HCT116 (cell line): ENCODE data around the gene PACS2. TPM values are rescaled to one million over a fixed set of nuclear protein-coding genes. Genes with fewer than 3 reads are reported as not detected.

ENCODE experiments used
- ATAC-seq: fragments of 200-7000 bp; cut with Tn5 transposase; 2 replicates; pipeline ENCODE4 v1.9.1; 2020; ENCODE audit warnings: mild to moderate bottlenecking, moderate library complexity
- BruUV-seq: library from RNA; stranded (reverse); fragments of 400-500 nt; replicated peaks from 2 replicates; lab custom pipeline; 2021; lab: Mats Ljungman, UMichigan
- CTCF ChIA-PET: fragments of 300-600 bp; sonication (Branson Sonifier 250); formaldehyde crosslinking; loops from one replicate; lab custom pipeline; 2021; ENCODE audit warnings: antibody characterized with exemption; lab: Charles Lee
- POLR2A ChIA-PET: fragments of 300-600, 350-600 bp; sonication (Branson Sonifier 250); formaldehyde crosslinking; loops from one replicate; lab custom pipeline; 2021; ENCODE audit warnings: antibody characterized with exemption; lab: Charles Lee
- RAD21 ChIA-PET, 2 experiments: fragments of 300-600 bp; sonication (Branson Sonifier 250); formaldehyde crosslinking; loops; one replicate each; lab custom pipeline; 2023; ENCODE audit warnings: low total read pairs in 2 of 2; ENCODE audit not compliant: uncharacterized antibody in 2 of 2, unreplicated experiment in 2 of 2, low non-redundant PET in 1 of 2; lab: Charles Lee
- DNase-seq: peaks from one replicate; pipeline ENCODE4 v3.0.0-alpha.2; 2010; ENCODE audit warnings: low read depth, low spot score
- H2AFZ ChIP-seq: fragments of 200-600 bp; shearing (Covaris generic), sonication (generic); 2 replicates; pipeline ENCODE4 v1.6.1; 2017; ENCODE audit warnings: low read depth, mixed run types, mixed read lengths, antibody characterized with exemption, low read length; ENCODE audit not compliant: poor library complexity, severe bottlenecking
- H3K27ac ChIP-seq: 2 replicates; pipeline ENCODE4 v1.5.1; 2012; ENCODE audit warnings: low read depth, low read length
- H3K27me3 ChIP-seq: fragments of 200-600 bp; sonication (generic); 2 replicates; pipeline ENCODE4 v1.6.1; 2016; ENCODE audit warnings: mixed run types, low read length, mixed read lengths; ENCODE audit not compliant: insufficient read depth
- H3K36me3 ChIP-seq, 2 experiments: fragments of 200-500 bp in 1 of 2; fragments of 200-600 bp in 1 of 2; sonication (Bioruptor generic) in 1 of 2; sonication (generic) in 1 of 2; 2 replicates each; pipeline versions ENCODE4 v1.5.1 to v1.6.1; 2014 to 2016; ENCODE audit warnings: low read length in 2 of 2, inconsistent platforms in 1 of 2, mixed read lengths in 1 of 2, mixed run types in 1 of 2; ENCODE audit not compliant: insufficient read depth in 2 of 2, control insufficient read depth in 1 of 2
- H3K4me1 ChIP-seq, 2 experiments: fragments of 200-600 bp in 1 of 2; sonication (generic) in 1 of 2; 2 replicates each; pipeline versions ENCODE4 v1.5.1 to v1.6.1; 2012 to 2017; ENCODE audit warnings: low read length in 2 of 2, inconsistent platforms in 1 of 2, mild to moderate bottlenecking in 1 of 2, mixed read lengths in 1 of 2, mixed run types in 1 of 2, moderate library complexity in 1 of 2; ENCODE audit not compliant: insufficient read depth in 2 of 2, control insufficient read depth in 1 of 2
- H3K4me2 ChIP-seq: fragments of 200-600 bp; sonication (generic); 2 replicates; pipeline ENCODE4 v1.6.1; 2017; ENCODE audit warnings: mixed run types, low read length, mixed read lengths
- H3K4me3 ChIP-seq, 2 experiments: fragments of 200-600 bp in 1 of 2; sonication (generic) in 1 of 2; replicated peaks in 1 of 2; 2 replicates each; pipeline ENCODE4 v1.5.1; 2011 to 2016; ENCODE audit warnings: low read length in 2 of 2, control low read depth in 1 of 2, low read depth in 1 of 2, mild to moderate bottlenecking in 1 of 2, mixed read lengths in 1 of 2, mixed run types in 1 of 2
- H3K79me2 ChIP-seq: fragments of 200-600 bp; sonication (generic); 2 replicates; pipeline ENCODE4 v1.6.1; 2017; ENCODE audit warnings: mild to moderate bottlenecking, mixed run types, low read length, moderate library complexity, mixed read lengths; ENCODE audit not compliant: insufficient read depth
- H3K9ac ChIP-seq: fragments of 200-600 bp; sonication (generic); 2 replicates; pipeline ENCODE4 v1.6.1; 2016; ENCODE audit warnings: low read length, mixed read lengths
- H3K9me2 ChIP-seq: fragments of 200-600 bp; sonication (generic), shearing (Covaris generic); 2 replicates; pipeline ENCODE4 v1.6.1; 2017; ENCODE audit warnings: mixed run types, mild to moderate bottlenecking, moderate library complexity; ENCODE audit not compliant: insufficient read depth
- H3K9me3 ChIP-seq, 2 experiments: fragments of 200-500 bp in 1 of 2; fragments of 200-600 bp in 1 of 2; sonication (Bioruptor generic) in 1 of 2; sonication (generic) in 1 of 2; 2 replicates each; pipeline ENCODE4 v1.6.1; 2014 to 2017; ENCODE audit warnings: low read length in 2 of 2, mixed read lengths in 2 of 2, inconsistent platforms in 1 of 2, low read depth in 1 of 2, mild to moderate bottlenecking in 1 of 2, mixed run types in 1 of 2, moderate library complexity in 1 of 2; ENCODE audit not compliant: control insufficient read depth in 1 of 2, insufficient read depth in 1 of 2
- H4K20me1 ChIP-seq: fragments of 200-600 bp; sonication (generic), shearing (Covaris generic); 2 replicates; pipeline ENCODE4 v1.6.1; 2017; ENCODE audit warnings: mixed run types, mild to moderate bottlenecking, moderate library complexity; ENCODE audit not compliant: insufficient read depth
- CBX3 ChIP-seq: IDR thresholded peaks from 2 replicates; pipeline ENCODE4 v1.6.1; 2012; ENCODE audit warnings: low read depth
- CEBPB ChIP-seq: IDR thresholded peaks from 2 replicates; pipeline ENCODE4 v1.6.1; 2012; ENCODE audit warnings: low read depth
- CTCF ChIP-seq, 3 experiments: fragments of 200-600 bp in 1 of 3; sonication (generic) in 1 of 3; IDR thresholded peaks in 2 of 3; conservative IDR thresholded peaks in 1 of 3; 2 replicates each; pipeline ENCODE4 v1.5.1; 2012 to 2017; ENCODE audit warnings: low read depth in 2 of 3, low read length in 2 of 3, antibody characterized with exemption in 1 of 3, borderline replicate concordance in 1 of 3, control low read depth in 1 of 3, mild to moderate bottlenecking in 1 of 3, mixed read lengths in 1 of 3, mixed run types in 1 of 3, moderate library complexity in 1 of 3; ENCODE audit not compliant: insufficient read depth in 1 of 3
- ELF1 ChIP-seq: IDR thresholded peaks from 2 replicates; pipeline ENCODE4 v1.6.1; 2012; ENCODE audit warnings: low read depth, borderline replicate concordance
- EZH2 ChIP-seq: fragments of 200-600 bp; sonication (generic); IDR thresholded peaks from 2 replicates; pipeline ENCODE4 v1.6.1; 2017; ENCODE audit warnings: antibody characterized with exemption, mixed run types
- EZH2phosphoT487 ChIP-seq: fragments of 200-600 bp; IDR thresholded peaks from 2 replicates; pipeline ENCODE4 v1.6.1; 2018; ENCODE audit warnings: antibody characterized with exemption, borderline replicate concordance
- FOSL1 ChIP-seq: IDR thresholded peaks from 2 replicates; pipeline ENCODE4 v1.6.1; 2012; ENCODE audit warnings: low read depth
- JUND ChIP-seq: IDR thresholded peaks from 2 replicates; pipeline ENCODE4 v1.6.1; 2012
- MAX ChIP-seq: IDR thresholded peaks from 2 replicates; pipeline ENCODE4 v1.6.1; 2012
- POLR2A ChIP-seq: IDR thresholded peaks from 2 replicates; pipeline ENCODE4 v1.7.0; 2011; ENCODE audit warnings: borderline replicate concordance; ENCODE audit not compliant: insufficient read depth, insufficient read length; ENCODE audit errors: extremely low read depth
- POLR2AphosphoS5 ChIP-seq: IDR thresholded peaks from 2 replicates; pipeline ENCODE4 v1.6.1; 2011; ENCODE audit warnings: mild to moderate bottlenecking, low read depth, low read length, moderate library complexity
- REST ChIP-seq: IDR thresholded peaks from 2 replicates; pipeline ENCODE4 v1.6.1; 2012; ENCODE audit warnings: low read depth
- SIN3A ChIP-seq: IDR thresholded peaks from 2 replicates; pipeline ENCODE4 v1.6.1; 2012; ENCODE audit warnings: low read depth
- SP1 ChIP-seq: IDR thresholded peaks from 2 replicates; pipeline ENCODE4 v1.6.1; 2012; ENCODE audit warnings: low read depth
- SRF ChIP-seq: IDR thresholded peaks from 2 replicates; pipeline ENCODE4 v1.6.1; 2012; ENCODE audit warnings: low read depth
- YY1 ChIP-seq: IDR thresholded peaks from 2 replicates; pipeline ENCODE4 v1.6.1; 2011; ENCODE audit warnings: low read length, low read depth, moderate library complexity, mild to moderate bottlenecking; ENCODE audit not compliant: insufficient replicate concordance; ENCODE audit errors: extremely low read depth
- ZBTB33 ChIP-seq: IDR thresholded peaks from 2 replicates; pipeline ENCODE4 v1.6.1; 2011; ENCODE audit warnings: mild to moderate bottlenecking, low read length, moderate library complexity; ENCODE audit not compliant: insufficient replicate concordance; ENCODE audit errors: extremely low read depth
- ZFX ChIP-seq: fragments of 450-650 bp; IDR thresholded peaks from 2 replicates; pipeline ENCODE4 v1.6.1; 2017
- ZNF274 ChIP-seq: fragments of 200-500 bp; sonication (Bioruptor generic); IDR thresholded peaks from 2 replicates; pipeline ENCODE4 v1.6.1; 2014; ENCODE audit warnings: mild to moderate bottlenecking, low read depth, low read length, inconsistent platforms
- intact Hi-C: fragments of 100-400 bp; cut with micrococcal nuclease; formaldehyde crosslinking; loops from 2 replicates; pipeline ENCODE4 v1.10.0; 2022
- total RNA-seq: library from RNA; stranded (reverse); gene quantifications from one replicate; pipeline ENCODE4 v1.2.1, GENCODE V29; 2021; ENCODE audit not compliant: unreplicated experiment

The PACS2 gene
- total RNA-seq, 1 experiment from 2014 or later, result 75.5 TPM

- H3K79me2 ChIP-seq, result peaks cover 92% of the 10 kb centered on the region
- ATAC-seq (no peak), DNase-seq (no peak)
- ChIA-PET POLR2A (no interaction called here), RAD21 (no interaction called here), CTCF (no interaction called here)
- peaks cover 20 to 38% of the 10 kb centered on the region in 2 experiments for H3K4me1 ChIP-seq
- TF ChIP-seq ZFX (no peak), JUND (no peak), EZH2 (no peak), ELF1 (no peak), MAX (no peak), SIN3A (no peak), CEBPB (no peak), POLR2AphosphoS5 (no peak), CBX3 (no peak), FOSL1 (no peak), ZBTB33 (no peak), SRF (no peak), REST (no peak), SP1 (no peak), ZNF274 (no peak), POLR2A (no peak), EZH2phosphoT487 (no peak), YY1 (no peak), CTCF (IDR thresholded peaks at IDR 0.05 in 2 of 3, conservative IDR thresholded peaks at IDR 0.05 in 1 of 3; ENCODE audit: borderline replicate concordance in 1 of 3, insufficient read depth in 1 of 3, low read depth in 2 of 3, low read length in 2 of 3) (no peak)
- H3K36me3 ChIP-seq, result peaks cover 6 to 11% of the 10 kb centered on the region in 2 experiments; a peak in 3 of 4 replicates
- H3K9me2 ChIP-seq, result no peaks in the 10 kb centered on the region
- intact Hi-C loops, result no loop called here
- no peak overlapping the region for H2AFZ ChIP-seq
- no peaks in the 10 kb centered on the region for H3K27me3 ChIP-seq
- no TSS peak for BruUV-seq
- no peaks in the 10 kb centered on the region for H3K9me3 ChIP-seq
- no peak overlapping the region for H3K4me2 ChIP-seq
- peaks cover 19% of the 10 kb centered on the region for H4K20me1 ChIP-seq
- H3K27ac ChIP-seq, result no peak overlapping the region
- no peak overlapping the region for H3K9ac ChIP-seq
- no peak overlapping the region for H3K4me3 ChIP-seq
Observed at GRCh38 chr14:105427936-105428485, 113.5 kb downstream of the PACS2 start.
